ENCODE results near the gene ABLIM3.

DNA sequence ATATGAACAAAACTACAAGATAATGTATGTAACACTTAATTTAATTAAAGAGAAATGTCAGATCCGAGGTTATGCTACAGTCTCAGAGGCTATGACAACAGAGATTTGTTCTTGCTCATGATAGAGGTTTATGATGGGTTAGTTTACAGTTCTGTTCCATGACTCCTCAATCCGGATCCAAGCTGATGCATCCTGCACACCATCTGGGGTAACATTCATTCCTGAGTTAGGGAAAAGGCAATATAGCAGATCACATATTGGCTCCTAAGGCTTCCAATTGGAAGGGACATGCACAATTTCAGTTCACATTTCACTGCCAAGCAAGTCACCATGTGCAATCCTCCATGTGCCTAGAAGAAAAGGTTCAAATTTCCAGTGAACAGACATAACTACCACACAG is 40.4 kb downstream of the ABLIM3 start:
- TF ChIP-seq, protein P1, sequence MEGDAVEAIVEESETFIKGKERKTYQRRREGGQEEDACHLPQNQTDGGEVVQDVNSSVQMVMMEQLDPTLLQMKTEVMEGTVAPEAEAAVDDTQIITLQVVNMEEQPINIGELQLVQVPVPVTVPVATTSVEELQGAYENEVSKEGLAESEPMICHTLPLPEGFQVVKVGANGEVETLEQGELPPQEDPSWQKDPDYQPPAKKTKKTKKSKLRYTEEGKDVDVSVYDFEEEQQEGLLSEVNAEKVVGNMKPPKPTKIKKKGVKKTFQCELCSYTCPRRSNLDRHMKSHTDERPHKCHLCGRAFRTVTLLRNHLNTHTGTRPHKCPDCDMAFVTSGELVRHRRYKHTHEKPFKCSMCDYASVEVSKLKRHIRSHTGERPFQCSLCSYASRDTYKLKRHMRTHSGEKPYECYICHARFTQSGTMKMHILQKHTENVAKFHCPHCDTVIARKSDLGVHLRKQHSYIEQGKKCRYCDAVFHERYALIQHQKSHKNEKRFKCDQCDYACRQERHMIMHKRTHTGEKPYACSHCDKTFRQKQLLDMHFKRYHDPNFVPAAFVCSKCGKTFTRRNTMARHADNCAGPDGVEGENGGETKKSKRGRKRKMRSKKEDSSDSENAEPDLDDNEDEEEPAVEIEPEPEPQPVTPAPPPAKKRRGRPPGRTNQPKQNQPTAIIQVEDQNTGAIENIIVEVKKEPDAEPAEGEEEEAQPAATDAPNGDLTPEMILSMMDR (IDR thresholded peaks at IDR 0.05), result no peak
- no peak for TF ChIP-seq POLR2A (IDR thresholded peaks at IDR 0.05)
- TF ChIP-seq POLR2AphosphoS5 (IDR thresholded peaks at IDR 0.05), result no peak

All from breast epithelium (tissue), 3 donors.